HFF-Myc (cell line): ENCODE results near the gene ALKBH1.
A peak's percentile ranks its signal among the peaks of the same experiment; 100 is the strongest.

Experiments used
- DNase-seq: peaks from one replicate; pipeline ENCODE4 v3.0.0-alpha.2; 2011; ENCODE audit warnings: low read depth; ENCODE audit errors: extremely low read depth
- H3K4me3 ChIP-seq: replicated peaks from 2 replicates; pipeline ENCODE4 v1.5.1; 2011; ENCODE audit warnings: low read depth, mild to moderate bottlenecking, control low read depth, low read length
- CTCF ChIP-seq: IDR thresholded peaks from 2 replicates; pipeline ENCODE4 v1.5.1; 2012; ENCODE audit warnings: mild to moderate bottlenecking, low read depth, low read length, control low read depth; ENCODE audit errors: missing control alignments

Gene ALKBH1

DNA sequence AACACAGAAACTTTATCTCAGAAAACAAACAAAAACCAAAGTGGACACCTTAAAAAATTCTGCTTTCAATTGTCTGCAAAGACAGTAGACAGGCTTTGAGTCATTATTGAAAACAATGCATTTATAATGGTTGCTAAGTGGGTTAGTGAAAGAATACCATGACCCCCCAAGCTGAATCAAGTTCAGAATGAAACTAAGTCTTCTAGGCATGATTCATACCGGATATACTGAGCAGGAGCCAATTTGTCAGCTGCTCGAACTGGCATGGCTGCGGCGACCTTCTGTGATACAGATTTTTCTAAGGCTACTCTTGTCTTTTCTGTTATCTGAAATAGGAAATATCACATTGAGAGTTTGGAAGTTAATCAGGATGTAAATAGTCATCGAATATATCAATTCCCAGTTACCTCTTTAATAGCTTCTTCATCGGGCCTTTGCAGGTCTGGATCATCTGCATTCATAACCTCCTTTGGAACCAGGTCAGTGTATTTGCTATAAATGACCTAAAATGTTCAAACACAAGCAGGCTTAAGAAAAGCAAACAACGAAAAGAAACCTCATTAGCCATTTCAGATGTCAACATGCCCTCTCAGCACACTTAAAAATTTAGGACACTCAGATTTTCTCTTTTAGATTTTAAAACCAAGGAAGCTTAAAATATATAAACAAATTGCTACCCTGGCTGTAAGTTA, 30.9 kb upstream of the ALKBH1 start:
- no peak for DNase-seq
- TF ChIP-seq CTCF: no peak
- no peak overlapping the region for H3K4me3 ChIP-seq

- DNase-seq: peak; percentile 19
- H3K4me3 ChIP-seq: no peak overlapping the region
- TF ChIP-seq CTCF: no peak
Observed at GRCh38 chr14:77730976-77731497, 23.2 kb upstream of the ALKBH1 start.

GRCh38 chr14:77722301-77722700, 14.5 kb upstream of the ALKBH1 start:
- TF ChIP-seq CTCF: no peak
- H3K4me3 ChIP-seq: no peak overlapping the region
- no peak for DNase-seq

- TF ChIP-seq CTCF: no peak
- DNase-seq: no peak
- no peak overlapping the region for H3K4me3 ChIP-seq
Observed at GRCh38 chr14:77721437-77721836, 13.6 kb upstream of the ALKBH1 start.

DNA sequence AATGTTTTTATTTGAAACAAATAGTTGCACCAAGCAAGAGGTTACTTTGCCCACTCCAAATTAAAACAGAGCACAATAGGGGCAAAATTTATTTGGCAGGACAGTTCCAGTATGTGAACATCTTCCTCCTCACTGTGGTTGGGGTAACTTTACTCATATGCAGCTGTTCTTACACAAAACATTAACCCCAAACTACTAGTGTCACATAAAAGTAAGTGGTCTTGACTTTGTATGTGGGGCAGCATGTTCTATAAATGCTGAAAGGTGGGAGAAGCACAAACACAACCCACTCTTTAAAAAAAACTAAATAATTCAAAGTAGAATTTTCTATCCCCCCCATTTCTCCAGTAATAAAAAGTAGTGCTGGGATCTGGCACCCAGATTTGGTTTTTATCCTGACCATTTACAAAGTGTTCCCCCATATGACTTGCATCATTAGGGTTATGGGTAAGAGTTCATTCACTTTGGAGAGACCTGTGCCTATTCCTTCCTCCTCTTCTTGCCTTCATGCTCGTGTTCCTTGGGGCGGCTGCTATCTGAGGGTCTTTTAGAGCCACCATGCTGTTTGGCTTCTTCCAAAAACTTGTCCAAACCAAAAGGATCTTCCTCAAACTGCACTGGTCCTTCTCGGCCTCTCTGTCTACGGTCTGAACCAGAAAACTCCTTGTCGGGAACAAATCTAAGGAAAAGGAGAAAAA, 9.9 kb upstream of the ALKBH1 start:
- H3K4me3 ChIP-seq: no peak overlapping the region
- no peak for TF ChIP-seq CTCF
- DNase-seq: no peak

DNA sequence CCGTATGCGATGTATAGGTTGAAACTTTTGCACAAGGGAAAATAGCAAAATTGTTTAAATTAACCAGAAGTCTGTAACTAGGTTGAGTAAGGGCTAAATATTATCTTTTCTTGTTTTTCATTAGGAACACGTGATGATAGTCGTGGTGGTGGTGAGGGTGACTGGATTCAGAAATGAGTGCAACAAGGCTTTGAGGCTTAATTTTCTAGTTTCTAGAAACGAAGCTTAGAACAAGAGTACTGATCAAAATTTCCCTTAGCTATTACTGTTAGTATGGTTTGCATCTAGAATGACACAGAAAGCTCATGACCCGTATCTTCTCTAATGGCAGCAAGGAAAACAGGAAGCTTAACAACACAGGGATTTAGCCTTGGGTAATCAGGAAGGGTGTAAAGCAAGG, 7.1 kb upstream of the ALKBH1 start:
- TF ChIP-seq CTCF: no peak
- H3K4me3 ChIP-seq: no peak overlapping the region
- DNase-seq: no peak
